ENCODE data around the gene ATPAF2.

- TF ChIP-seq EZH2phosphoT487 (IDR thresholded peaks at IDR 0.05; ENCODE audit: borderline replicate concordance, low read length) (no peak), CTCF (conservative IDR thresholded peaks at IDR 0.05; ENCODE audit: low read depth, low read length) (no peak), EZH2 (IDR thresholded peaks at IDR 0.05; ENCODE audit: low read length, unreplicated experiment) (no peak)
Observed at GRCh38 chr17:18084256-18084655, 45.3 kb upstream of the ATPAF2 start.
